GM23248 (cell line): Measurements from ENCODE around the gene C1QB. TPM values are rescaled to one million over a fixed set of nuclear protein-coding genes. Genes with fewer than 3 reads are reported as not detected.

Experiments used
- DNase-seq: peaks from one replicate; pipeline ENCODE4 v3.0.0-alpha.2; 2015
- H2AFZ ChIP-seq: fragments of 200-600 bp; sonication (generic); 2 replicates; pipeline ENCODE4 v1.6.1; 2016; ENCODE audit warnings: antibody characterized with exemption
- H3F3A ChIP-seq: fragments of 200-600 bp; sonication (generic); 2 replicates; pipeline ENCODE4 v1.6.1; 2016; ENCODE audit warnings: mild to moderate bottlenecking, antibody characterized with exemption, mixed run types; ENCODE audit not compliant: insufficient read depth
- H3K27ac ChIP-seq: fragments of 200-600 bp; sonication (generic); 2 replicates; pipeline ENCODE4 v1.5.1; 2016; ENCODE audit warnings: mild to moderate bottlenecking
- H3K27me3 ChIP-seq: fragments of 200-600 bp; sonication (generic); replicated peaks from 2 replicates; pipeline ENCODE4 v1.6.1; 2016; ENCODE audit warnings: mild to moderate bottlenecking; ENCODE audit not compliant: insufficient read depth
- H3K36me3 ChIP-seq: fragments of 200-600 bp; sonication (generic); 2 replicates; pipeline ENCODE4 v1.6.1; 2016; ENCODE audit warnings: low read depth, mild to moderate bottlenecking
- H3K4me1 ChIP-seq: fragments of 200-600 bp; sonication (generic); 2 replicates; pipeline ENCODE4 v1.6.1; 2016; ENCODE audit warnings: mild to moderate bottlenecking; ENCODE audit not compliant: insufficient read depth
- H3K4me2 ChIP-seq: fragments of 200-600 bp; sonication (generic); one replicate; pipeline ENCODE4 v1.6.1; 2016; ENCODE audit warnings: mild to moderate bottlenecking; ENCODE audit not compliant: unreplicated experiment
- H3K4me3 ChIP-seq: fragments of 200-600 bp; sonication (generic); 2 replicates; pipeline ENCODE4 v1.5.1; 2016; ENCODE audit warnings: mild to moderate bottlenecking
- H3K79me2 ChIP-seq: fragments of 200-600 bp; sonication (generic); 2 replicates; pipeline ENCODE4 v1.6.1; 2016; ENCODE audit warnings: mild to moderate bottlenecking; ENCODE audit not compliant: insufficient read depth
- H3K9ac ChIP-seq: fragments of 200-600 bp; sonication (generic); 2 replicates; pipeline ENCODE4 v1.6.1; 2016; ENCODE audit warnings: mild to moderate bottlenecking
- H3K9me2 ChIP-seq: fragments of 200-600 bp; sonication (generic); 2 replicates; pipeline ENCODE4 v1.6.1; 2016; ENCODE audit warnings: mixed run types, mild to moderate bottlenecking, moderate library complexity; ENCODE audit not compliant: insufficient read depth
- H3K9me3 ChIP-seq: fragments of 200-600 bp; sonication (generic); one replicate; pipeline ENCODE4 v1.6.1; 2017; ENCODE audit warnings: low read depth
- H4K20me1 ChIP-seq: fragments of 200-600 bp; sonication (generic); 2 replicates; pipeline ENCODE4 v1.6.0; 2016; ENCODE audit not compliant: insufficient read depth
- EZH2 ChIP-seq: fragments of 200-600 bp; sonication (generic); IDR thresholded peaks from 2 replicates; pipeline ENCODE4 v1.6.1; 2018; ENCODE audit warnings: antibody characterized with exemption, mild to moderate bottlenecking; ENCODE audit not compliant: insufficient read depth, poor library complexity, severe bottlenecking
- EZH2phosphoT487 ChIP-seq: fragments of 200-600 bp; sonication (generic); IDR thresholded peaks from 2 replicates; pipeline ENCODE4 v1.6.1; 2018; ENCODE audit warnings: antibody characterized with exemption, moderate library complexity, mild to moderate bottlenecking, low read depth; ENCODE audit not compliant: insufficient read depth
- WGBS, 2 experiments: methylation state at CpG; one replicate each; pipeline ENCODE4 v1.1.6; 2015 to 2017; ENCODE audit warnings: low lambda C conversion rate in 2 of 2, low coverage in 1 of 2; ENCODE audit errors: missing lambda C conversion rate in 2 of 2; 5-methylcytosine and 5-hydroxymethylcytosine counted together
- in situ Hi-C: fragments of 300-500 bp; cut with MboI; formaldehyde crosslinking; loops from 2 replicates; pipeline ENCODE4 v1.15.0; 2020
- polyA plus RNA-seq: library from polyadenylated mRNA; unstranded; fragments of >200 nt; fragmentation: Nextera tagmentation; extraction: Ambion mirVana; gene quantifications from 2 replicates; pipeline ENCODE4 v1.2.1, GENCODE V29; 2016
- total RNA-seq: library from RNA; depleted of rRNA; stranded (reverse); fragments of >200 nt; shearing (Covaris generic); gene quantifications from 2 replicates; pipeline ENCODE4 v1.2.3, GENCODE V29; 2014

Gene C1QB
- total and polyA plus RNA-seq, 2 experiments from 2014 or later, result not detected

DNA sequence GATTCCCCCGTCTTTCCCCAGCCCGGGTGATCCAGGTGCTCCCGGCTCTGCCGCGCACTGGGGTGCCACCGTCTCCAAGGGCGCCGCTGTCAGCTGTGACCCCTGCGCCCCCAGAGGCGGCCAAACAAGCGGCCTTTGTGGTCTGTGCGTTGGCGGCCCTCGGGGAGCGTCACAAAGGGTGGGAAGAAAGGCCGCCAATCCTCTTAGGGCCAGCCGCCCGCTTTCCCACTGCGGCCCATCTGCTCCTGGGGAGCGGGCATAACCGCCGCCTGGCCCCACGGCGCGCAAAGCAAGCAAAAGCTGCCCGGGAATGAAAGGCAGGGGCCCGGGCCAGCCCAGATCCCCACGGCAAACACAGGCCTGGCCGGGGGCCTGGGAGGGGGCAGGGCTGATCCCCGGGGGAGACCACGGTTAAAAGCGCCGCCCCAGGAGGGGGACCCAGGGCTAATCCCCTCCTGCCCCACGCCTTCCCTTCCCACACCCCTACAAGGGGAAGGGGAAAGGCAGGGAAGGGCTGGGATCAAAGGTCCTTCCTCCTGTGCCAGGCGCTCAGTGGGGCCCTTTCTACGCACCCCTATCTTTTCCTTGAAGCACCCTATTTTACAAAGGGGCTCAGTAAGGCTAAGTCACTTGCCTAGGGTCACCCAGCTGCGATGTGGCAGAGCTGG is 24.0 kb downstream of the C1QB start:
- no peaks in the 10 kb centered on the region for H3K4me1 ChIP-seq
- H3K9me3 ChIP-seq, result no peaks in the 10 kb centered on the region
- H3K79me2 ChIP-seq, result no peaks in the 10 kb centered on the region
- peaks cover 4% of the 10 kb centered on the region; the same call in 1 of the 2 replicates for H3F3A ChIP-seq
- H3K9me2 ChIP-seq, result no peaks in the 10 kb centered on the region
- no peaks in the 10 kb centered on the region for H4K20me1 ChIP-seq
- H3K27ac ChIP-seq, result no peak overlapping the region
- no peak overlapping the region for H3K4me2 ChIP-seq
- in situ Hi-C loops, result no loop called here
- DNase-seq, result no peak
- peaks cover 16% of the 10 kb centered on the region for H3K27me3 ChIP-seq
- no peak for TF ChIP-seq EZH2phosphoT487
- no peak for TF ChIP-seq EZH2
- H3K4me3 ChIP-seq, result no peak overlapping the region
- H3K36me3 ChIP-seq, result no peaks in the 10 kb centered on the region
- H3K9ac ChIP-seq, result no peak overlapping the region
- no peak overlapping the region for H2AFZ ChIP-seq
- WGBS, 2 experiments, result 81 to 90% methylated on average over 32 to 37 of the region's 37 CpGs

DNA sequence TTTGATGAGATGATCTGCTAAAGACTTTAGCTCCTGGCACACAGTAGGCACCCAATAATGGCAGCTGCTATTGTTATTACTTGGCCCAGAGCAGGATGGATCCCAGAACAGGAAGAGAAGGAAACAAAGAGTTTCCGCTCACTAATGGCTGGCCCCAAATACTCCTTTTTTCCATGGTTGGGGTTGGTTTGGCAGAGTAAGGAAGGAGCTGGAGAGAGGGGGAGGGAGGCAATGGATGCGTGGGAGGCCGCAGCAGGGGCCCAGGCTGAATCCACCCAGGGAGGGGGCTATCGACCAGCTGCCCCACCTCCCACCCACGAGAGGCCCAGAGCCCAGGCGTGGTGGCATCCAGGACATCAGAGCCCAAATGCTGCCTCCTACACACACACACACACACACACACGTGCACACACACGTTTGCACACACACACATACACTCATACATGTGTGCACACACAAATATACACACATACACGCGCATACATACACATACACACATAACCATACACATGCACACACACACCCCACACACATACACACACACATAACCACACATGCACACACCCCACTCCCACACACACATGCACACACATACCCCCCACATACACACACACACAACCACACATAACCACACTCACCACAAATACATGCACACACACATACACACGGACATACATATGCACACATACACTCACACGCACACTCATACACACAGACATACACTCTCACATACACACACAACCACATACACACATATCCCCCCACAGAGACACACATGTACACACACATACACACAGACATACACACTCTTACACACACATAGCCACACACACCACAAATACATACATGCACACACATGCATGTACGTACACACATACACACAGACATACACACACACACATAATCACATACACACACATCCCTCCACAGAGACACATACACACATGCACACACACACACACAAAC is 25.2 kb downstream of the C1QB start:
- no peaks in the 10 kb centered on the region for H4K20me1 ChIP-seq
- H3K4me1 ChIP-seq, result no peaks in the 10 kb centered on the region
- peaks cover 6% of the 10 kb centered on the region; the same call in 1 of the 2 replicates for H3K27me3 ChIP-seq
- H2AFZ ChIP-seq, result no peak overlapping the region
- TF ChIP-seq EZH2, result no peak
- no peak for TF ChIP-seq EZH2phosphoT487
- no peaks in the 10 kb centered on the region for H3K36me3 ChIP-seq
- no peaks in the 10 kb centered on the region for H3K79me2 ChIP-seq
- H3F3A ChIP-seq, result peaks cover 4% of the 10 kb centered on the region; the same call in 1 of the 2 replicates
- in situ Hi-C loops, result no loop called here
- DNase-seq, result no peak
- no peak overlapping the region for H3K4me3 ChIP-seq
- no peaks in the 10 kb centered on the region for H3K9me2 ChIP-seq
- H3K9me3 ChIP-seq, result no peaks in the 10 kb centered on the region
- no peak overlapping the region for H3K9ac ChIP-seq
- no peak overlapping the region for H3K4me2 ChIP-seq
- H3K27ac ChIP-seq, result no peak overlapping the region
- 78 to 81% methylated on average over 7 to 13 of the region's 13 CpGs for WGBS, 2 experiments

DNA sequence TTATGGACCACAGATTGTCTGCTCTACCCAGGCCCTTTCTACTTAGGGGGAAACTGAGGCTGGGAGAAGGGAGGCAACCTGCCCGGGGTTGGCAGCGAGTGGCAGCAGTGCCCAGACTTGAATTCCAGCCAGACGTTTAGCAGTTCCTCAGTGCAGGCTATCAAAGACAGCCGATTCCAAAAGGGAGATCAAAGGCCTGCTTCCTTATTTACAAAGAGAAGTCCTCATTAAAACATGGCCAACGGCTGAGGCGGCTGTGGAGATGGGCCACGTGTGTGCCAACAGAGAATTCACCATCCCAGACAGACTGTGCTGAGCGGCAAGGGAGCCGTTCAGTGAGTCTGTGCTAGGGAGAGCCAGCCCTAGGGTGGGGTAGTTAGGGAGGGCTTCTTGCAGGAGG is 27.7 kb downstream of the C1QB start:
- no peaks in the 10 kb centered on the region for H3K9me3 ChIP-seq
- peaks cover 4% of the 10 kb centered on the region; the same call in 1 of the 2 replicates for H3F3A ChIP-seq
- H3K4me3 ChIP-seq, result no peak overlapping the region
- no peak overlapping the region for H2AFZ ChIP-seq
- H3K27ac ChIP-seq, result no peak overlapping the region
- H3K36me3 ChIP-seq, result no peaks in the 10 kb centered on the region
- no peaks in the 10 kb centered on the region; the same call in 1 of the 2 replicates for H3K27me3 ChIP-seq
- H3K4me2 ChIP-seq, result no peak overlapping the region
- no peaks in the 10 kb centered on the region for H3K79me2 ChIP-seq
- TF ChIP-seq EZH2 (no peak), EZH2phosphoT487 (no peak)
- peaks cover 6% of the 10 kb centered on the region for H3K4me1 ChIP-seq
- in situ Hi-C loops, result no loop called here
- no peak overlapping the region for H3K9ac ChIP-seq
- no peaks in the 10 kb centered on the region for H4K20me1 ChIP-seq
- no peak for DNase-seq
- 60 to 67% methylated on average over 9 of the region's 9 CpGs for WGBS, 2 experiments
- no peaks in the 10 kb centered on the region for H3K9me2 ChIP-seq

DNA sequence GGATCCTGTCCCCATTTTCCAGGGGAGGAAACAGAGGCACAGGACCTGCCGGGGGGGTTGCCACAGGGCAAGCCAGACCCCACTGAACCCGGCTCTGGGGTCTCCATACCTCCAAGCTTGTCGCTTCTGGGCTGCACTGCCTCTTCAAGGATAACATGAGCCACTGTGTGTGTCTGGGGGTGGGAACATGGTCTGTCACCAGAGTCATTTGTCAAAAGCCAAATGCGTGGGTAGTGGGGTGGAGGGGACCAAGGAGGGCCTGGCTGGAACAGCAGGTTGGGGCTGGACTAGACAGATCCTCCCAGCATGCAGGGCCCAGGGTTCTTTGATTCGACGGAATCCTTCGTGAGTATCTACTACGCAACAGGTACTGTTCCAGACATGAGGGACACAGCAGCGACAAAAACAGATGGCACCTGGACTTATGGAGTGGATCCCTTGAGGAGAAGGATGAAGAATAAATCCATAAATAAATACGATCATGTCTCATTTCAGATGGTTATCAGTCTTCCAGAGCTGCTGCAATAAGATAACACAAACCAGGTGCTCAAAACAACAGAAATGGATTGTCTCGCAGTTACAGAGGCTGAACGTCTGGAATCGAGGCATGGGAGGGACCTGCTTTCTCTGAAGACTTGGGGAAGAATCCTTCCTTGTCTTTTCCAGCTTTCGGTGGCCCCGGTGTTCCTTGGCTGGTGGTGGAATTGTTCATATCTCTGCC is 28.7 kb downstream of the C1QB start:
- no peak overlapping the region for H3K4me3 ChIP-seq
- H3K4me2 ChIP-seq, result no peak overlapping the region
- no peaks in the 10 kb centered on the region for H4K20me1 ChIP-seq
- DNase-seq, result no peak
- H3K27ac ChIP-seq, result no peak overlapping the region
- H3K79me2 ChIP-seq, result no peaks in the 10 kb centered on the region
- H3K9me3 ChIP-seq, result no peaks in the 10 kb centered on the region
- no peak overlapping the region for H3K9ac ChIP-seq
- WGBS, 2 experiments, result 29 to 32% methylated on average over 15 of the region's 15 CpGs
- no peak overlapping the region for H2AFZ ChIP-seq
- peaks cover 10% of the 10 kb centered on the region for H3K4me1 ChIP-seq
- TF ChIP-seq EZH2, result no peak
- TF ChIP-seq EZH2phosphoT487, result no peak
- in situ Hi-C loops, result no loop called here
- no peaks in the 10 kb centered on the region; the same call in 1 of the 2 replicates for H3K27me3 ChIP-seq
- H3K9me2 ChIP-seq, result no peaks in the 10 kb centered on the region
- H3F3A ChIP-seq, result peaks cover 4% of the 10 kb centered on the region; the same call in 1 of the 2 replicates
- H3K36me3 ChIP-seq, result no peaks in the 10 kb centered on the region
